IPS-11a (cell line): Measurements from ENCODE around the gene FANCI.
A peak's percentile ranks its signal among the peaks of the same experiment; 100 is the strongest.

Source experiments
- H3K4me3 ChIP-seq: one replicate; pipeline ENCODE4 v1.5.1; 2013; ENCODE audit warnings: low read depth, low read length, control low read depth

The FANCI gene

GRCh38 chr15:89330881-89331595 lies 87.3 kb downstream of the FANCI start:
- no peak overlapping the region for H3K4me3 ChIP-seq

GRCh38 chr15:89332446-89332845 lies 88.7 kb downstream of the FANCI start:
- H3K4me3 ChIP-seq, result no peak overlapping the region

- peak overlapping the region; percentile 87 for H3K4me3 ChIP-seq
These were observed 89.5 kb downstream of the FANCI start for GRCh38 chr15:89333011-89333860.

- H3K4me3 ChIP-seq, result peak overlapping the region; percentile 87
These were observed 90.3 kb downstream of the FANCI start for GRCh38 chr15:89333959-89334509.

GRCh38 chr15:89334510-89335297 lies 90.9 kb downstream of the FANCI start, which contains the start of gene POLG:
TSS of gene POLG (minus strand) at chr15:89334824. CDS start at chr15:89333754, 1,070 bp downstream.
- H3K4me3 ChIP-seq, result peak within 1 kb of the TSS; percentile 87

GRCh38 chr15:89335298-89336041 lies 91.7 kb downstream of the FANCI start:
- peak overlapping the region; percentile 74 for H3K4me3 ChIP-seq

GRCh38 chr15:89338036-89338435 lies 94.3 kb downstream of the FANCI start:
- no peak overlapping the region for H3K4me3 ChIP-seq

GRCh38 chr15:89340573-89340972 lies 96.8 kb downstream of the FANCI start:
- no peak overlapping the region for H3K4me3 ChIP-seq

- H3K4me3 ChIP-seq, result no peak overlapping the region
These were observed 97.7 kb downstream of the FANCI start for GRCh38 chr15:89341316-89342005.

- no peak overlapping the region for H3K4me3 ChIP-seq
These were observed 99.1 kb downstream of the FANCI start for GRCh38 chr15:89342840-89343239.

GRCh38 chr15:89345248-89345647 lies 101.5 kb downstream of the FANCI start:
- H3K4me3 ChIP-seq, result no peak overlapping the region

GRCh38 chr15:89346516-89347231 lies 102.9 kb downstream of the FANCI start:
- H3K4me3 ChIP-seq, result no peak overlapping the region

- H3K4me3 ChIP-seq, result no peak overlapping the region
These were observed 105.4 kb downstream of the FANCI start for GRCh38 chr15:89349206-89349558.

- H3K4me3 ChIP-seq, result no peak overlapping the region
These were observed 108.7 kb downstream of the FANCI start for GRCh38 chr15:89352476-89352875.

- no peak overlapping the region for H3K4me3 ChIP-seq
These were observed 110.2 kb downstream of the FANCI start for GRCh38 chr15:89353991-89354390.

- H3K4me3 ChIP-seq, result no peak overlapping the region
These were observed 113.0 kb downstream of the FANCI start for GRCh38 chr15:89356634-89357298.

- no peak overlapping the region for H3K4me3 ChIP-seq
These were observed 114.6 kb downstream of the FANCI start for GRCh38 chr15:89358435-89358754.

- H3K4me3 ChIP-seq, result peak overlapping the region; percentile 27
These were observed 115.1 kb downstream of the FANCI start for GRCh38 chr15:89358755-89359439.
